Fibroblast of the aortic adventitia (primary cell): ENCODE data around the gene ZNF865. TPM values are rescaled to one million over a fixed set of nuclear protein-coding genes. Genes with fewer than 3 reads are reported as not detected.

Experiments used
- DNase-seq: peaks from one replicate; pipeline ENCODE4 v3.0.0-alpha.2; 2010; ENCODE audit warnings: low read depth
- H3K4me3 ChIP-seq: 2 replicates; pipeline ENCODE4 v1.5.1; 2011; ENCODE audit warnings: low read depth, mild to moderate bottlenecking, control low read depth, low read length, moderate library complexity
- CTCF ChIP-seq: IDR thresholded peaks from 2 replicates; pipeline ENCODE4 v1.5.1; 2011; ENCODE audit warnings: mild to moderate bottlenecking, low read length, control low read depth, inconsistent platforms; ENCODE audit not compliant: insufficient read depth
- total RNA-seq: library from RNA; depleted of rRNA; stranded (reverse); fragments of >200 nt; gene quantifications from 2 replicates; pipeline ENCODE4 v1.2.3, GENCODE V29; 2012; ENCODE audit warnings: low replicate concordance

The ZNF865 gene
- total RNA-seq, 1 donor: 1.5 TPM

GRCh38 chr19:55658846-55659459 lies 53.5 kb downstream of the ZNF865 start:
- no peak overlapping the region for H3K4me3 ChIP-seq
- no peak for DNase-seq

GRCh38 chr19:55659822-55660221 lies 54.4 kb downstream of the ZNF865 start:
- DNase-seq: no peak
- no peak for TF ChIP-seq CTCF
- H3K4me3 ChIP-seq: no peak overlapping the region

More at GRCh38 chr19:55658846-55659459, 53.5 kb downstream of the ZNF865 start:
- no peak for TF ChIP-seq CTCF

- no peak overlapping the region for H3K4me3 ChIP-seq
- no peak for TF ChIP-seq CTCF
- DNase-seq: no peak
These were observed 55.0 kb downstream of the ZNF865 start for GRCh38 chr19:55660404-55660803.

GRCh38 chr19:55660991-55661390 lies 55.5 kb downstream of the ZNF865 start:
- no peak for DNase-seq
- TF ChIP-seq CTCF: no peak
- no peak overlapping the region for H3K4me3 ChIP-seq

GRCh38 chr19:55661826-55662225 lies 56.4 kb downstream of the ZNF865 start:
- no peak for TF ChIP-seq CTCF
- DNase-seq: no peak

GRCh38 chr19:55663846-55664536 lies 58.5 kb downstream of the ZNF865 start:
- DNase-seq: no peak
- no peak for TF ChIP-seq CTCF
- no peak overlapping the region for H3K4me3 ChIP-seq

More at GRCh38 chr19:55661826-55662225, 56.4 kb downstream of the ZNF865 start:
- no peak overlapping the region for H3K4me3 ChIP-seq
